ENCODE measurements around the gene GALNT10.

- no peak for TF ChIP-seq GATA3 (IDR thresholded peaks at IDR 0.05; ENCODE audit: low read depth, low read length)
- no peak for TF ChIP-seq GATA2 (IDR thresholded peaks at IDR 0.05; ENCODE audit: low read depth, low read length)
These were observed 40.0 kb downstream of the GALNT10 start for GRCh38 chr5:154230526-154230925.
